Activated naive CD4-positive, alpha-beta T cell treated with anti-CD3 and anti-CD28 coated beads for 36 hours (primary cell): ENCODE results near the gene B3GAT1. TPM values are rescaled to one million over a fixed set of nuclear protein-coding genes. Genes with fewer than 3 reads are reported as not detected.

ENCODE experiments used
- CTCF ChIA-PET: fragments of 350-600 bp; sonication (Branson Sonifier 250); formaldehyde crosslinking; loops from one replicate; lab custom pipeline; 2021; ENCODE audit warnings: antibody characterized with exemption; lab: Charles Lee
- DNase-seq: peaks from one replicate; pipeline ENCODE4 v3.0.0-alpha.2; 2020
- H3K27ac Mint-ChIP-seq: one replicate; pipeline ENCODE4 v1.8.0; 2021; ENCODE audit warnings: mild to moderate bottlenecking, mixed read lengths
- H3K27me3 Mint-ChIP-seq: one replicate; pipeline ENCODE4 v1.8.0; 2021; ENCODE audit warnings: low read depth, mixed read lengths
- H3K36me3 Mint-ChIP-seq: one replicate; pipeline ENCODE4 v1.8.0; 2021; ENCODE audit warnings: low read depth, mixed read lengths
- H3K4me1 Mint-ChIP-seq: one replicate; pipeline ENCODE4 v1.8.0; 2021; ENCODE audit warnings: low read depth, mixed read lengths
- H3K4me3 Mint-ChIP-seq: one replicate; pipeline ENCODE4 v1.8.0; 2021; ENCODE audit warnings: mild to moderate bottlenecking, moderate library complexity, mixed read lengths
- H3K9me3 Mint-ChIP-seq: one replicate; pipeline ENCODE4 v1.8.0; 2021; ENCODE audit warnings: mixed read lengths
- intact Hi-C: fragments of 100-400 bp; cut with micrococcal nuclease; formaldehyde crosslinking; loops from one replicate; pipeline ENCODE4 v1.15.1; 2023
- total RNA-seq, 2 experiments: library from RNA; stranded (reverse); gene quantifications; one replicate each; pipeline ENCODE4 v1.2.3, GENCODE V29; 2021

Gene B3GAT1
- total RNA-seq, 2 experiments from 2014 or later = 0.05 TPM; not detected in 1

- no peak overlapping the region for H3K27ac Mint-ChIP-seq
- no peaks in the 10 kb centered on the region for H3K9me3 Mint-ChIP-seq
- CTCF ChIA-PET = no interaction called here
- peaks cover 5% of the 10 kb centered on the region for H3K27me3 Mint-ChIP-seq
- no peak overlapping the region for H3K4me3 Mint-ChIP-seq
- DNase-seq = no peak
- no peaks in the 10 kb centered on the region for H3K4me1 Mint-ChIP-seq
- H3K36me3 Mint-ChIP-seq = no peaks in the 10 kb centered on the region
- intact Hi-C loops = no loop called here
Measured at GRCh38 chr11:134392953-134393615, 19.0 kb downstream of the B3GAT1 start.

DNA sequence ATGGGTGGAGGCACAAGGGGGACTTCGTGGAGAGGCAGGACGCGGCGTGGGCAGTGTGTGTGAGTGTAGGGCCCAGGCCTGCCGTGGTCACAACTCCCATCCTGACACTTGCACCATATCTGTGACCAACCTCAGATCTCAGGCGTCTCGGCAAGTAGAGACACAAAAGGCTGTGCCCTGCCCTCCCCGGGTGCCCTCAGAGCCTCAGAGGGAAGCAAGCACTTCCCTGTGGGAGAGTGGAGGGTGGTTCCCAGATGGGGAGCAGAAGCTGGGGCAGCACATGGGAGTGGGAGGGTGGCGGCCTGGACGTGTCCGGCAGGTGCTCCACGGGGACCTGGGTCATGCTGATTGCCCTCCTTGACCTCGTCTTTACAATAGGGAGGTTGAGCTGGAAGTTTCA is 20.4 kb downstream of the B3GAT1 start:
- intact Hi-C loops = no loop called here
- peaks cover 9% of the 10 kb centered on the region for H3K27me3 Mint-ChIP-seq
- no peaks in the 10 kb centered on the region for H3K36me3 Mint-ChIP-seq
- peaks cover 9% of the 10 kb centered on the region for H3K4me1 Mint-ChIP-seq
- no peak overlapping the region for H3K4me3 Mint-ChIP-seq
- no peak overlapping the region for H3K27ac Mint-ChIP-seq
- H3K9me3 Mint-ChIP-seq = no peaks in the 10 kb centered on the region
- DNase-seq = no peak
- CTCF ChIA-PET = interaction anchor here (0.7 kb wide), 1 partner anchor 285 kb away, joined by 3 read pairs; no protein-coding TSS in a partner anchor

- Mint-ChIP-seq H3K27ac (no peak overlapping the region), H3K4me1 (peaks cover 16% of the 10 kb centered on the region), H3K36me3 (no peaks in the 10 kb centered on the region), H3K9me3 (no peaks in the 10 kb centered on the region), H3K27me3 (peaks cover 12% of the 10 kb centered on the region), H3K4me3 (no peak overlapping the region)
- intact Hi-C loops = no loop called here
- CTCF ChIA-PET = no interaction called here
- DNase-seq = no peak
Measured at GRCh38 chr11:134390706-134391569, 21.1 kb downstream of the B3GAT1 start.

- DNase-seq = no peak
- Mint-ChIP-seq H3K4me3 (no peak overlapping the region), H3K27ac (no peak overlapping the region), H3K36me3 (no peaks in the 10 kb centered on the region), H3K4me1 (peaks cover 18% of the 10 kb centered on the region), H3K27me3 (peaks cover 20% of the 10 kb centered on the region), H3K9me3 (no peaks in the 10 kb centered on the region)
- CTCF ChIA-PET = interaction anchor here (0.5 kb wide), 1 partner anchor 252 kb away, joined by 6 read pairs; no protein-coding TSS in a partner anchor
- intact Hi-C loops = no loop called here
Measured at GRCh38 chr11:134389464-134390180, 22.4 kb downstream of the B3GAT1 start.

- Mint-ChIP-seq H3K9me3 (no peaks in the 10 kb centered on the region), H3K27me3 (peaks cover 22% of the 10 kb centered on the region), H3K27ac (no peak overlapping the region), H3K4me1 (peaks cover 18% of the 10 kb centered on the region), H3K36me3 (no peaks in the 10 kb centered on the region), H3K4me3 (no peak overlapping the region)
- CTCF ChIA-PET = interaction anchor here (0.5 to 0.6 kb wide), 2 partner anchors 190 to 251 kb away, joined by 3 to 6 read pairs; no protein-coding TSS in a partner anchor
- no peak for DNase-seq
- intact Hi-C loops = no loop called here
Measured at GRCh38 chr11:134388590-134388989, 23.5 kb downstream of the B3GAT1 start.

DNA sequence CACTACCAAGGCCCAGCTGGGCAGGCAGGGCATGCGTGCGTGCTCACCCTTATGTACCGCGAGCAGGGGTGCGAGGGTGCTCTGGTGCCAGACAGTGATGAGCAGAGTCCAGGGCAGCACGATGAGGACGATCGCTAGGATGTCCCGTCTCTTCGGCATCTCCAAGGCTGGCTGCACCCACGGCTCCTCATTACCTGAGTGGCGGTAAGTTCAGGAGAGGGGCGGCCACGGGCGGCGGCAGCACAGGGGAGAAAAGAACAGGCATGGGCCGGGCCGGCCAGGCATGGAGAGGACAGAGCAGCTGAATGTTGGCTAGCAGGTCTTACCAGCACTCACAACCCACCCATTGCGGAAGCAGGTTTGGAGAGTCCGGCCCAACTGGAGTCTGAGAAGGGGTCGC is 24.5 kb downstream of the B3GAT1 start:
- no peaks in the 10 kb centered on the region for H3K9me3 Mint-ChIP-seq
- no peak for DNase-seq
- no peak overlapping the region for H3K4me3 Mint-ChIP-seq
- H3K36me3 Mint-ChIP-seq = no peaks in the 10 kb centered on the region
- peaks cover 22% of the 10 kb centered on the region for H3K27me3 Mint-ChIP-seq
- intact Hi-C loops = no loop called here
- H3K27ac Mint-ChIP-seq = no peak overlapping the region
- CTCF ChIA-PET = interaction anchor here (0.6 kb wide), 1 partner anchor 512 kb away, joined by 4 read pairs; no protein-coding TSS in a partner anchor
- peaks cover 18% of the 10 kb centered on the region for H3K4me1 Mint-ChIP-seq

DNA sequence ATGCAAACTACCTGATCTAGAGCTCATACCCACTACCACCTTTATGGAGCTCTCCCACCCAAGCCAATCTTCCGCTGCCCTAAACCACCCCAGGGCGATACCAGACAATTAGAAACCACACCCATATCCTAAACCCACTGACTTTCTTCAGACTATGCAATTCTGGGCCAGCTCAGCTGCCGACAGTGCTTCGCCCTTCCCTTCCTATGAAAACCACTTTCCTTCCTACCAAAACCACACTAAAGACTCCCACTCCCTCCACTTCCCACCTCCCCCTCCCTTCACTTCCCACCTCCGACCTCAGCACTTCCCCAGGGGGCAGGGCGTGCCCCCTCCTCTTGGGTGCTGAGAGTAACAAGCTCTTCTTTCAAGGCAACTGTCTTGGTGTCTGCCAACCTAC is 25.1 kb downstream of the B3GAT1 start:
- no peaks in the 10 kb centered on the region for H3K36me3 Mint-ChIP-seq
- H3K9me3 Mint-ChIP-seq = no peaks in the 10 kb centered on the region
- H3K27ac Mint-ChIP-seq = no peak overlapping the region
- peaks cover 18% of the 10 kb centered on the region for H3K4me1 Mint-ChIP-seq
- DNase-seq = no peak
- CTCF ChIA-PET = interaction anchor here (0.7 kb wide), 1 partner anchor 27 kb away, joined by 3 read pairs; no protein-coding TSS in a partner anchor
- intact Hi-C loops = no loop called here
- no peak overlapping the region for H3K4me3 Mint-ChIP-seq
- peaks cover 22% of the 10 kb centered on the region for H3K27me3 Mint-ChIP-seq

GRCh38 chr11:134385774-134386565 is 26.1 kb downstream of the B3GAT1 start:
- H3K4me3 Mint-ChIP-seq = no peak overlapping the region
- no peak overlapping the region for H3K27ac Mint-ChIP-seq
- DNase-seq = no peak
- peaks cover 22% of the 10 kb centered on the region for H3K27me3 Mint-ChIP-seq
- H3K4me1 Mint-ChIP-seq = peaks cover 18% of the 10 kb centered on the region
- CTCF ChIA-PET = interaction anchor here (0.7 kb wide), 1 partner anchor 26 kb away, joined by 3 read pairs; no protein-coding TSS in a partner anchor
- H3K36me3 Mint-ChIP-seq = no peaks in the 10 kb centered on the region
- H3K9me3 Mint-ChIP-seq = no peaks in the 10 kb centered on the region
- intact Hi-C loops = no loop called here

- CTCF ChIA-PET = no interaction called here
- Mint-ChIP-seq H3K27me3 (peaks cover 22% of the 10 kb centered on the region), H3K9me3 (no peaks in the 10 kb centered on the region), H3K27ac (no peak overlapping the region), H3K36me3 (no peaks in the 10 kb centered on the region), H3K4me1 (peaks cover 18% of the 10 kb centered on the region), H3K4me3 (no peak overlapping the region)
- no peak for DNase-seq
- intact Hi-C loops = no loop called here
Measured at GRCh38 chr11:134385171-134385570, 26.9 kb downstream of the B3GAT1 start.

DNA sequence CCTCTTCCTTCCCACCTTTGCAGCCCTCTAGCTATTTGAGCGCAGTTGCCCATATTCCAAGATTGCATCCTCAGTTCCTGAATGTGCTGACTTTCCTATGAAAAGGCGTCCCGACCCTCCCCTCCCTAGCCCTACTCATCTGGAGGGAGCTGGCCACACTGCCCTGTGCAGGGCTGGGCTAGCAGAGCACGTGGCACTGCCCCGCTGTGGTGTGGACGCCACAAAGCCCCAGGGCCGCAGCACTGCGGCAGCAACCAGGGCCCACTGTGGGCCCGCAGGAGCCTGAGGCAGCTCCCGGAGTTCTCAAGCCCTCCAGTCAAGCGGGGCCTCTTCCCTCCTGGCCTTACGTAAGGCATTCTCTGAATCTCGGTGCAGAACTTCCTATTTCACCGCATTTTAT is 27.6 kb downstream of the B3GAT1 start:
- DNase-seq = no peak
- CTCF ChIA-PET = no interaction called here
- intact Hi-C loops = no loop called here
- Mint-ChIP-seq H3K4me1 (peaks cover 18% of the 10 kb centered on the region), H3K4me3 (no peak overlapping the region), H3K27ac (no peak overlapping the region), H3K9me3 (no peaks in the 10 kb centered on the region), H3K36me3 (no peaks in the 10 kb centered on the region), H3K27me3 (peaks cover 17% of the 10 kb centered on the region)

GRCh38 chr11:134383576-134384221 is 28.3 kb downstream of the B3GAT1 start:
- CTCF ChIA-PET = no interaction called here
- H3K27me3 Mint-ChIP-seq = peaks cover 17% of the 10 kb centered on the region
- H3K9me3 Mint-ChIP-seq = no peaks in the 10 kb centered on the region
- no peak overlapping the region for H3K4me3 Mint-ChIP-seq
- H3K4me1 Mint-ChIP-seq = peaks cover 18% of the 10 kb centered on the region
- no peak overlapping the region for H3K27ac Mint-ChIP-seq
- intact Hi-C loops = no loop called here
- DNase-seq = no peak
- no peaks in the 10 kb centered on the region for H3K36me3 Mint-ChIP-seq
